CD14-positive monocyte (primary cell): Measurements from ENCODE around the gene JAGN1. TPM values are rescaled to one million over a fixed set of nuclear protein-coding genes. Genes with fewer than 3 reads are reported as not detected.
A peak's percentile ranks its signal among the peaks of the same experiment; 100 is the strongest.

ENCODE experiments used
- DNase-seq, 3 donors: peaks; one replicate each; pipeline ENCODE4 v3.0.0-alpha.2; 2011 to 2022
- H2AFZ ChIP-seq: 2 replicates; pipeline ENCODE4 v1.6.0; 2012; ENCODE audit warnings: mild to moderate bottlenecking, low read depth, low read length, inconsistent platforms; ENCODE audit not compliant: insufficient read depth, poor library complexity, severe bottlenecking
- H3K27ac ChIP-seq, 2 donors: 1 replicate in 1 of 2; 2 replicates in 1 of 2; pipeline ENCODE4 v1.5.1; 2012 to 2013; ENCODE audit warnings: low read length in 2 of 2, control low read depth in 1 of 2, inconsistent platforms in 1 of 2, low read depth in 1 of 2, mild to moderate bottlenecking in 1 of 2
- H3K27me3 ChIP-seq, 2 donors: one replicate each; pipeline versions ENCODE4 v1.6.0 to v1.6.1; 2011 to 2013; ENCODE audit warnings: low read length in 2 of 2; ENCODE audit not compliant: control insufficient read depth in 2 of 2, insufficient read depth in 2 of 2
- H3K36me3 ChIP-seq, 2 donors: replicated peaks in 1 of 2; 1 replicate in 1 of 2; 2 replicates in 1 of 2; pipeline versions ENCODE4 v1.5.1 to v1.6.1; 2012 to 2013; ENCODE audit warnings: low read length in 2 of 2, control low read depth in 1 of 2, inconsistent platforms in 1 of 2, mild to moderate bottlenecking in 1 of 2; ENCODE audit not compliant: insufficient read depth in 2 of 2, control insufficient read depth in 1 of 2
- H3K4me1 ChIP-seq, 2 donors: 1 replicate in 1 of 2; 2 replicates in 1 of 2; pipeline versions ENCODE4 v1.5.1 to v1.6.1; 2012 to 2013; ENCODE audit warnings: low read length in 2 of 2, control low read depth in 1 of 2, inconsistent platforms in 1 of 2, mild to moderate bottlenecking in 1 of 2, moderate library complexity in 1 of 2; ENCODE audit not compliant: insufficient read depth in 2 of 2, control insufficient read depth in 1 of 2
- H3K4me2 ChIP-seq: replicated peaks from 2 replicates; pipeline ENCODE3; 2012; ENCODE audit warnings: low read length, moderate library complexity, mild to moderate bottlenecking; ENCODE audit not compliant: poor library complexity, severe bottlenecking; ENCODE audit errors: extremely low read depth
- H3K4me3 ChIP-seq, 3 experiments: fragments of 200-600 bp in 1 of 3; sonication (generic) in 1 of 3; replicated peaks in 1 of 3; 1 replicate in 2 of 3; 2 replicates in 1 of 3; pipeline ENCODE4 v1.5.1; 2011 to 2013; ENCODE audit warnings: low read length in 3 of 3, mild to moderate bottlenecking in 3 of 3, control low read depth in 2 of 3, low read depth in 2 of 3, inconsistent platforms in 1 of 3, moderate library complexity in 1 of 3
- H3K79me2 ChIP-seq: 2 replicates; pipeline ENCODE4 v1.6.0; 2012; ENCODE audit warnings: mild to moderate bottlenecking, control low read depth, inconsistent platforms, low read length, moderate library complexity; ENCODE audit not compliant: insufficient read depth
- H3K9ac ChIP-seq: 2 replicates; pipeline ENCODE4 v1.6.0; 2017; ENCODE audit warnings: low read length, mild to moderate bottlenecking; ENCODE audit not compliant: insufficient read depth, poor library complexity, severe bottlenecking
- H3K9me3 ChIP-seq, 2 donors: replicated peaks in 1 of 2; 1 replicate in 1 of 2; 2 replicates in 1 of 2; pipeline versions ENCODE4 v1.5.1 to v1.6.1; 2012 to 2013; ENCODE audit warnings: low read length in 2 of 2, control low read depth in 1 of 2; ENCODE audit not compliant: control insufficient read depth in 1 of 2, insufficient read depth in 1 of 2
- H4K20me1 ChIP-seq: 2 replicates; pipeline ENCODE4 v1.6.0; 2012; ENCODE audit warnings: mild to moderate bottlenecking, low read length, control low read depth, moderate library complexity; ENCODE audit not compliant: insufficient read depth
- H3K27ac Mint-ChIP-seq, 7 donors: one replicate each; pipeline ENCODE4 v1.8.0; 2020; ENCODE audit warnings: mild to moderate bottlenecking in 7 of 7, mixed read lengths in 7 of 7, moderate library complexity in 6 of 7, inconsistent platforms in 2 of 7
- H3K27me3 Mint-ChIP-seq, 3 donors: one replicate each; pipeline ENCODE4 v1.8.0; 2021 to 2022; ENCODE audit warnings: low read depth in 3 of 3, mild to moderate bottlenecking in 3 of 3, mixed read lengths in 3 of 3, moderate library complexity in 3 of 3, inconsistent platforms in 1 of 3
- H3K36me3 Mint-ChIP-seq, 2 donors: one replicate each; pipeline ENCODE4 v1.8.0; 2020; ENCODE audit warnings: mixed read lengths in 2 of 2, inconsistent platforms in 1 of 2, mild to moderate bottlenecking in 1 of 2
- H3K4me1 Mint-ChIP-seq: one replicate; pipeline ENCODE4 v1.8.0; 2020; ENCODE audit warnings: mild to moderate bottlenecking, mixed read lengths
- H3K4me3 Mint-ChIP-seq, 2 donors: one replicate each; pipeline ENCODE4 v1.8.0; 2020; ENCODE audit warnings: mild to moderate bottlenecking in 2 of 2, mixed read lengths in 2 of 2, moderate library complexity in 1 of 2
- H3K9me3 Mint-ChIP-seq, 7 donors: one replicate each; pipeline ENCODE4 v1.8.0; 2020 to 2022; ENCODE audit warnings: mixed read lengths in 7 of 7, mild to moderate bottlenecking in 6 of 7, moderate library complexity in 6 of 7, inconsistent platforms in 2 of 7
- WGBS: methylation state at CpG from one replicate; pipeline ENCODE4 v1.1.5; 2013; ENCODE audit warnings: missing lambda C conversion rate; ENCODE audit not compliant: insufficient coverage; 5-methylcytosine and 5-hydroxymethylcytosine counted together
- intact Hi-C, 2 donors: fragments of 100-400 bp; cut with micrococcal nuclease; formaldehyde crosslinking; loops; one replicate each; pipeline versions ENCODE4 v1.15.0 to v1.15.1; 2023
- polyA plus RNA-seq, 3 donors: library from polyadenylated mRNA; depleted of rRNA in 1 of 3; unstranded in 2 of 3; stranded (reverse) in 1 of 3; fragments of 300-500 nt in 2 of 3; fragments of >200 nt in 1 of 3; fragmentation: Illumina TruSeq in 2 of 3; gene quantifications; 1 replicate in 2 of 3; 2 replicates in 1 of 3; pipeline ENCODE4 v1.2.3, GENCODE V29; 2012 to 2021
- small RNA-seq: library from RNA; depleted of rRNA; stranded (forward); fragments of <200 nt; gene quantifications from one replicate; pipeline ENCODE3, GENCODE V24; 2012; ENCODE audit warnings: low read depth; ENCODE audit not compliant: insufficient read length
- TF ChIP-seq, protein P1 (sequence below): fragments of 200-600 bp; IDR thresholded peaks from one replicate; pipeline ENCODE4 v1.8.0; 2022; ENCODE audit warnings: antibody characterized with exemption, mild to moderate bottlenecking

Gene JAGN1
- polyA plus RNA-seq, 3 donors, result 17.3 to 56.3 (median 49.8) TPM

DNA sequence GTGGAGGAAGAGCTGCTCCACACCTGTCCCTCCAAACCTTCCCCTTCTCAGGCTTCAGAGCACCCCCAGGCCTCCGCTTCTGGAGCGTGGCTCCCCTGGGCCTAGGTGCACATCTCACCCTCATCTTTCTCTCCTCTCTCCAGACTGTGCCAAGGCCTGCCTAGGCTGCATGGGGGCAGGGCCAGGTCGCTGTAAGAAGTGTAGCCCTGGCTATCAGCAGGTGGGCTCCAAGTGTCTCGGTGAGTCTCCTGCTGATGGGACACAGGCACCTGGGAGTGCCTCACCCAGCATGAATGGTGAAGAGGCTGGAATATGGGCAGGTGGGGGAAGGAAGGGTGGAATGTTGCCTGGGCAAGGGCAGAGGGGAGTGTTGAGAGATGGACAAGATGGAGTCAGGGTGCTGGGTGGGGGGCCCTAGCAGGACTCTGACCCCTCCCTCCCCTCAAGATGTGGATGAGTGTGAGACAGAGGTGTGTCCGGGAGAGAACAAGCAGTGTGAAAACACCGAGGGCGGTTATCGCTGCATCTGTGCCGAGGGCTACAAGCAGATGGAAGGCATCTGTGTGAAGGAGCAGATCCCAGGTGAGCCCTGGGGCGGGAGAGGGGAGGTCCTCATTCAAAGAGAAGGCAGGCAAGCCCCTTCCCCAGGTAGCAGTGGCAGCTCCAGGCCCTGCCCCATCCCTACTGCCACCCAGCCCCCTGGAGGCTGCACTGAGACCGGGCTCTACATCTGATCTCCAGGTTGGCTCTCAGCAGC is 52.7 kb downstream of the JAGN1 start:
- intact Hi-C loops, result no loop called here
- TF ChIP-seq, protein P1, sequence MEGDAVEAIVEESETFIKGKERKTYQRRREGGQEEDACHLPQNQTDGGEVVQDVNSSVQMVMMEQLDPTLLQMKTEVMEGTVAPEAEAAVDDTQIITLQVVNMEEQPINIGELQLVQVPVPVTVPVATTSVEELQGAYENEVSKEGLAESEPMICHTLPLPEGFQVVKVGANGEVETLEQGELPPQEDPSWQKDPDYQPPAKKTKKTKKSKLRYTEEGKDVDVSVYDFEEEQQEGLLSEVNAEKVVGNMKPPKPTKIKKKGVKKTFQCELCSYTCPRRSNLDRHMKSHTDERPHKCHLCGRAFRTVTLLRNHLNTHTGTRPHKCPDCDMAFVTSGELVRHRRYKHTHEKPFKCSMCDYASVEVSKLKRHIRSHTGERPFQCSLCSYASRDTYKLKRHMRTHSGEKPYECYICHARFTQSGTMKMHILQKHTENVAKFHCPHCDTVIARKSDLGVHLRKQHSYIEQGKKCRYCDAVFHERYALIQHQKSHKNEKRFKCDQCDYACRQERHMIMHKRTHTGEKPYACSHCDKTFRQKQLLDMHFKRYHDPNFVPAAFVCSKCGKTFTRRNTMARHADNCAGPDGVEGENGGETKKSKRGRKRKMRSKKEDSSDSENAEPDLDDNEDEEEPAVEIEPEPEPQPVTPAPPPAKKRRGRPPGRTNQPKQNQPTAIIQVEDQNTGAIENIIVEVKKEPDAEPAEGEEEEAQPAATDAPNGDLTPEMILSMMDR, result no peak
- no peak overlapping the region for H3K4me3 ChIP-seq
- no peaks in the 10 kb centered on the region for H3K79me2 ChIP-seq
- peaks cover 0 to 3% (median 0%) of the 10 kb centered on the region in 7 donors for H3K9me3 Mint-ChIP-seq
- peaks cover 4 to 8% of the 10 kb centered on the region in 2 donors for H3K4me1 ChIP-seq
- H3K36me3 Mint-ChIP-seq, result peaks cover 18 to 31% of the 10 kb centered on the region in 2 donors
- WGBS, result 95% methylated on average over 7 of the region's 11 CpGs
- H3K4me2 ChIP-seq, result no peak overlapping the region
- no peaks in the 10 kb centered on the region for H3K9me3 ChIP-seq
- H3K4me1 Mint-ChIP-seq, result peaks cover 6% of the 10 kb centered on the region
- H3K27me3 Mint-ChIP-seq, result peaks cover 2 to 6% (median 4%) of the 10 kb centered on the region in 3 donors
- no peak overlapping the region for H2AFZ ChIP-seq
- H3K27ac ChIP-seq, result no peak overlapping the region
- no peaks in the 10 kb centered on the region for H3K27me3 ChIP-seq
- peak overlapping the region in 2 of 7 donors; percentile 6 to 13 for H3K27ac Mint-ChIP-seq
- H3K9ac ChIP-seq, result no peak overlapping the region
- DNase-seq, result no peak
- peaks cover 4 to 24% of the 10 kb centered on the region in 2 donors for H3K36me3 ChIP-seq
- H3K4me3 Mint-ChIP-seq, result no peak overlapping the region
- H4K20me1 ChIP-seq, result no peaks in the 10 kb centered on the region

Small RNA genes within 50 kb of the gene (small RNA-seq; reads per million reads assigned to genes)
- gene RNU6-882P, result not detected

Other genes starting within 250 kb of the JAGN1 start
- 100 to 1,000 TPM; 126 to 174 (median 167) TPM for gene MTMR14, start 241.1 kb upstream of the JAGN1 start, polyA plus RNA-seq
- under 1 TPM in 2 of 3 donors, not detected in 1; 0.51 to 0.55 TPM for gene CPNE9, start 186.8 kb upstream of the JAGN1 start, polyA plus RNA-seq
- gene BRPF1, start 158.9 kb upstream of the JAGN1 start, polyA plus RNA-seq, result 10 to 100 TPM in 2 of 3 donors, 1 to 10 TPM in 1; 5.1 to 22.5 (median 10.4) TPM
- gene OGG1, start 140.7 kb upstream of the JAGN1 start, polyA plus RNA-seq, result 10 to 100 TPM; 17.4 to 21.9 (median 20.5) TPM
- gene CAMK1, start 120.7 kb upstream of the JAGN1 start, polyA plus RNA-seq, result 100 to 1,000 TPM; 106 to 137 (median 118) TPM
- gene TADA3, start 98.1 kb upstream of the JAGN1 start, polyA plus RNA-seq, result 10 to 100 TPM; 36.1 to 47.2 (median 46.9) TPM
- gene ARPC4, start 97.5 kb upstream of the JAGN1 start, polyA plus RNA-seq, result 100 to 1,000 TPM; 211 to 390 (median 389) TPM
- 100 to 1,000 TPM in 1 of 3 donors, 1 to 10 TPM in 2; 1.1 to 196 (median 1.8) TPM for gene TTLL3, start 80.3 kb upstream of the JAGN1 start, polyA plus RNA-seq
- gene RPUSD3, start 46.6 kb upstream of the JAGN1 start, polyA plus RNA-seq, result 10 to 100 TPM; 42.6 to 51.5 (median 43.4) TPM
- under 1 TPM in 1 of 3 donors, not detected in 2; 0.08 TPM for gene CIDEC, start 10.4 kb upstream of the JAGN1 start, polyA plus RNA-seq
- gene IL17RE, start 12.2 kb downstream of the JAGN1 start, polyA plus RNA-seq, result under 1 TPM in 1 of 3 donors, not detected in 2; 0.27 TPM
- 10 to 100 TPM in 1 of 3 donors, 1 to 10 TPM in 2; 8.3 to 17.9 (median 9.3) TPM for gene IL17RC, start 26.5 kb downstream of the JAGN1 start, polyA plus RNA-seq
- 10 to 100 TPM; 16.1 to 23.4 (median 19.2) TPM for gene CRELD1, start 43.2 kb downstream of the JAGN1 start, polyA plus RNA-seq
- under 1 TPM; 0.11 to 0.57 (median 0.31) TPM for gene PRRT3, start 61.8 kb downstream of the JAGN1 start, polyA plus RNA-seq
- gene EMC3, start 96.2 kb downstream of the JAGN1 start, polyA plus RNA-seq, result 100 to 1,000 TPM in 2 of 3 donors, 10 to 100 TPM in 1; 99.9 to 111 (median 105) TPM
- gene FANCD2, start 135.8 kb downstream of the JAGN1 start, polyA plus RNA-seq, result 10 to 100 TPM in 1 of 3 donors, 1 to 10 TPM in 2; 1.3 to 11.6 (median 2.4) TPM
- not detected for gene FANCD2OS, start 217.6 kb downstream of the JAGN1 start, polyA plus RNA-seq
- 100 to 1,000 TPM; 144 to 318 (median 295) TPM for gene BRK1, start 225.1 kb downstream of the JAGN1 start, polyA plus RNA-seq